ENCODE data around the gene GABRD.
A peak's percentile ranks its signal among the peaks of the same experiment; 100 is the strongest.

The GABRD gene

GRCh38 chr1:1990222-1990621, 28.9 kb upstream of the GABRD start:
- TF ChIP-seq POLR2A (IDR thresholded peaks at IDR 0.05; ENCODE audit: low read length) (no peak), GATA1 (IDR thresholded peaks at IDR 0.05; ENCODE audit: low read depth, low read length) (no peak)
- DNase-seq, result no peak

- no peak for DNase-seq
- TF ChIP-seq GATA1 (IDR thresholded peaks at IDR 0.05; ENCODE audit: low read depth, low read length) (no peak), POLR2A (IDR thresholded peaks at IDR 0.05; ENCODE audit: low read length) (no peak)
Observed at GRCh38 chr1:1994536-1994935, 24.6 kb upstream of the GABRD start.

- no peak for DNase-seq
- TF ChIP-seq GATA1 (IDR thresholded peaks at IDR 0.05; ENCODE audit: low read depth, low read length) (no peak), POLR2A (IDR thresholded peaks at IDR 0.05; ENCODE audit: low read length) (no peak)
Observed at GRCh38 chr1:1996207-1996651, 22.9 kb upstream of the GABRD start.

- TF ChIP-seq POLR2A (IDR thresholded peaks at IDR 0.05; ENCODE audit: low read length), result no peak
- TF ChIP-seq GATA1 (IDR thresholded peaks at IDR 0.05; ENCODE audit: low read depth, low read length), result no peak
- no peak for DNase-seq
Observed at GRCh38 chr1:1997576-1997975, 21.6 kb upstream of the GABRD start.

GRCh38 chr1:2000432-2000831, 18.7 kb upstream of the GABRD start:
- DNase-seq, result no peak
- TF ChIP-seq POLR2A (IDR thresholded peaks at IDR 0.05; ENCODE audit: low read length) (no peak), GATA1 (IDR thresholded peaks at IDR 0.05; ENCODE audit: low read depth, low read length) (no peak)

- no peak for DNase-seq
- TF ChIP-seq POLR2A (IDR thresholded peaks at IDR 0.05; ENCODE audit: low read length) (no peak), GATA1 (IDR thresholded peaks at IDR 0.05; ENCODE audit: low read depth, low read length) (no peak)
Observed at GRCh38 chr1:2000850-2001249, 18.3 kb upstream of the GABRD start.

- TF ChIP-seq GATA1 (IDR thresholded peaks at IDR 0.05; ENCODE audit: low read depth, low read length), result no peak
- TF ChIP-seq POLR2A (IDR thresholded peaks at IDR 0.05; ENCODE audit: low read length), result no peak
Observed at GRCh38 chr1:2001773-2002411, 17.3 kb upstream of the GABRD start.

GRCh38 chr1:2003541-2004131, 15.5 kb upstream of the GABRD start, which contains the start of gene CFAP74:
Gene CFAP74, minus strand, starts transcription at chr1:2003786. Its CDS starts 12,830 bp downstream, at chr1:1990956.
- no peak for TF ChIP-seq POLR2A (IDR thresholded peaks at IDR 0.05; ENCODE audit: low read length)
- no peak for TF ChIP-seq GATA1 (IDR thresholded peaks at IDR 0.05; ENCODE audit: low read depth, low read length)

More at GRCh38 chr1:2001773-2002411, 17.3 kb upstream of the GABRD start:
- DNase-seq, result no peak

GRCh38 chr1:2004856-2005255, 14.3 kb upstream of the GABRD start:
- TF ChIP-seq GATA1 (IDR thresholded peaks at IDR 0.05; ENCODE audit: low read depth, low read length) (no peak), POLR2A (IDR thresholded peaks at IDR 0.05; ENCODE audit: low read length) (no peak)

More at GRCh38 chr1:2003541-2004131, 15.5 kb upstream of the GABRD start, which contains the start of gene CFAP74:
- peak; percentile 18 to 25 for DNase-seq

GRCh38 chr1:2009101-2010053, 9.8 kb upstream of the GABRD start:
- DNase-seq, result no peak

More at GRCh38 chr1:2004856-2005255, 14.3 kb upstream of the GABRD start:
- DNase-seq, result no peak

GRCh38 chr1:2014181-2014580, 5.0 kb upstream of the GABRD start:
- no peak for DNase-seq
- TF ChIP-seq POLR2A (IDR thresholded peaks at IDR 0.05; ENCODE audit: low read length) (no peak), GATA1 (IDR thresholded peaks at IDR 0.05; ENCODE audit: low read depth, low read length) (no peak)

More at GRCh38 chr1:2009101-2010053, 9.8 kb upstream of the GABRD start:
- TF ChIP-seq POLR2A (IDR thresholded peaks at IDR 0.05; ENCODE audit: low read length), result no peak
- no peak for TF ChIP-seq GATA1 (IDR thresholded peaks at IDR 0.05; ENCODE audit: low read depth, low read length)

- no peak for DNase-seq
Observed at GRCh38 chr1:2014741-2015735, 4.1 kb upstream of the GABRD start.

GRCh38 chr1:2016123-2016522, 3.0 kb upstream of the GABRD start:
- TF ChIP-seq GATA1 (IDR thresholded peaks at IDR 0.05; ENCODE audit: low read depth, low read length) (no peak), POLR2A (IDR thresholded peaks at IDR 0.05; ENCODE audit: low read length) (no peak)
- no peak for DNase-seq

More at GRCh38 chr1:2014741-2015735, 4.1 kb upstream of the GABRD start:
- TF ChIP-seq POLR2A (IDR thresholded peaks at IDR 0.05; ENCODE audit: low read length), result no peak
- no peak for TF ChIP-seq GATA1 (IDR thresholded peaks at IDR 0.05; ENCODE audit: low read depth, low read length)

Measured in erythroblast (primary cell).